ENCODE results near the gene SELENON.

GRCh38 chr1:25863486-25864262 is 63.7 kb downstream of the SELENON start:
- TF ChIP-seq POLR2AphosphoS5 (IDR thresholded peaks at IDR 0.05) = peak in 1 of 3 donors; percentile 34
- no peak for TF ChIP-seq CTCF (IDR thresholded peaks at IDR 0.05 in 8 of 11, conservative IDR thresholded peaks at IDR 0.05 in 3 of 11)
